Activated CD8-positive, alpha-beta memory T cell treated with anti-CD3 and anti-CD28 coated beads for 24 hours (primary cell): ENCODE measurements around the gene PIP4K2A.
"Not testable (repeated sequence)": the region's sequence is repeated elsewhere in the genome, so short reads cannot be mapped to it uniquely, and the experiment has no call there.

ENCODE experiments used
- DNase-seq: peaks from one replicate; pipeline ENCODE4 v3.0.0-alpha.2; 2020

PIP4K2A gene

GRCh38 chr10:22714479-22715289, at the start of gene PIP4K2A:
Gene PIP4K2A (minus strand): TSS chr10:22714578. CDS start chr10:22714326, 252 bp downstream.
- peak; percentile 88 for DNase-seq

GRCh38 chr10:22761569-22762220, 47.3 kb upstream of the PIP4K2A start:
- no peak for DNase-seq

GRCh38 chr10:22760025-22760424, 45.6 kb upstream of the PIP4K2A start:
- DNase-seq = no peak

GRCh38 chr10:22758867-22759266, 44.5 kb upstream of the PIP4K2A start:
- no peak for DNase-seq

- no peak for DNase-seq
Observed at GRCh38 chr10:22754296-22754695, 39.9 kb upstream of the PIP4K2A start.

GRCh38 chr10:22753786-22754185, 39.4 kb upstream of the PIP4K2A start:
- DNase-seq = no peak

GRCh38 chr10:22752272-22752889, 38.0 kb upstream of the PIP4K2A start:
- DNase-seq = no peak

- DNase-seq = no peak
Observed at GRCh38 chr10:22750131-22750530, 35.8 kb upstream of the PIP4K2A start.

GRCh38 chr10:22744858-22745257, 30.5 kb upstream of the PIP4K2A start:
- DNase-seq = not testable (repeated sequence)

GRCh38 chr10:22742678-22743077, 28.3 kb upstream of the PIP4K2A start:
- DNase-seq = no peak

- DNase-seq = not testable (repeated sequence)
Observed at GRCh38 chr10:22741631-22742030, 27.3 kb upstream of the PIP4K2A start.

GRCh38 chr10:22740180-22740579, 25.8 kb upstream of the PIP4K2A start:
- no peak for DNase-seq

GRCh38 chr10:22737587-22737986, 23.2 kb upstream of the PIP4K2A start:
- DNase-seq = no peak

GRCh38 chr10:22736134-22736533, 21.8 kb upstream of the PIP4K2A start:
- DNase-seq = no peak

GRCh38 chr10:22733992-22734391, 19.6 kb upstream of the PIP4K2A start:
- no peak for DNase-seq

- DNase-seq = no peak
Observed at GRCh38 chr10:22727663-22728062, 13.3 kb upstream of the PIP4K2A start.

- DNase-seq = no peak
Observed at GRCh38 chr10:22727112-22727511, 12.7 kb upstream of the PIP4K2A start.

GRCh38 chr10:22724773-22725172, 10.4 kb upstream of the PIP4K2A start:
- DNase-seq = no peak

GRCh38 chr10:22723783-22724182, 9.4 kb upstream of the PIP4K2A start:
- no peak for DNase-seq

- DNase-seq = no peak
Observed at GRCh38 chr10:22723343-22723779, 9.0 kb upstream of the PIP4K2A start.

GRCh38 chr10:22722626-22723169, 8.3 kb upstream of the PIP4K2A start:
- no peak for DNase-seq

GRCh38 chr10:22720667-22721066, 6.3 kb upstream of the PIP4K2A start:
- DNase-seq = no peak

- DNase-seq = no peak
Observed at GRCh38 chr10:22719406-22720042, 5.1 kb upstream of the PIP4K2A start.
